Mesothelial cell of epicardium (in vitro differentiated cells): Measurements from ENCODE around the gene UBE3A. TPM values are rescaled to one million over a fixed set of nuclear protein-coding genes. Genes with fewer than 3 reads are reported as not detected.

Experiments
- DNase-seq, 2 experiments: peaks; one replicate each; pipeline ENCODE4 v3.0.0; 2021; ENCODE audit warnings: low spot score in 2 of 2; ENCODE audit not compliant: unreplicated experiment in 2 of 2
- H3K27ac Mint-ChIP-seq: 2 replicates; pipeline ENCODE4 v1.8.0; 2021; ENCODE audit warnings: mixed read lengths
- H3K27me3 Mint-ChIP-seq: 2 replicates; pipeline ENCODE4 v1.8.0; 2021; ENCODE audit warnings: low read depth, mixed read lengths
- H3K36me3 Mint-ChIP-seq: 2 replicates; pipeline ENCODE4 v1.8.0; 2021; ENCODE audit warnings: mixed read lengths
- H3K4me1 Mint-ChIP-seq: 2 replicates; pipeline ENCODE4 v1.8.0; 2021; ENCODE audit warnings: mixed read lengths
- H3K4me3 Mint-ChIP-seq: 2 replicates; pipeline ENCODE4 v1.8.0; 2021; ENCODE audit warnings: mild to moderate bottlenecking, moderate library complexity, mixed read lengths
- H3K9me3 Mint-ChIP-seq: 2 replicates; pipeline ENCODE4 v1.8.0; 2021; ENCODE audit warnings: mixed read lengths
- CTCF ChIP-seq: fragments of 200-600 bp; sonication (generic); IDR thresholded peaks from one replicate; pipeline ENCODE4 v1.5.0; 2021; ENCODE audit warnings: antibody characterized with exemption; ENCODE audit not compliant: unreplicated experiment
- total RNA-seq: library from RNA; stranded (reverse); gene quantifications from 3 replicates; pipeline ENCODE4 v1.2.1, GENCODE V29; 2021

The UBE3A gene
- total RNA-seq, 1 donor from 2014 or later: 138 TPM

GRCh38 chr15:25333049-25333448 is 105.8 kb downstream of the UBE3A start:
- H3K9me3 Mint-ChIP-seq: peaks cover 19% of the 10 kb centered on the region
- TF ChIP-seq CTCF: no peak
- no peak overlapping the region for H3K4me3 Mint-ChIP-seq
- H3K27me3 Mint-ChIP-seq: no peaks in the 10 kb centered on the region
- no peak overlapping the region for H3K27ac Mint-ChIP-seq
- no peak for DNase-seq
- H3K4me1 Mint-ChIP-seq: peaks cover 8% of the 10 kb centered on the region
- H3K36me3 Mint-ChIP-seq: peaks cover 52% of the 10 kb centered on the region

GRCh38 chr15:25332306-25332705 is 106.5 kb downstream of the UBE3A start:
- no peak for DNase-seq
- no peak overlapping the region for H3K27ac Mint-ChIP-seq
- no peak for TF ChIP-seq CTCF
- no peaks in the 10 kb centered on the region for H3K27me3 Mint-ChIP-seq
- peaks cover 49% of the 10 kb centered on the region for H3K36me3 Mint-ChIP-seq
- peaks cover 19% of the 10 kb centered on the region for H3K9me3 Mint-ChIP-seq
- peaks cover 8% of the 10 kb centered on the region for H3K4me1 Mint-ChIP-seq
- no peak overlapping the region for H3K4me3 Mint-ChIP-seq

- no peak overlapping the region for H3K4me3 Mint-ChIP-seq
- peaks cover 8% of the 10 kb centered on the region for H3K4me1 Mint-ChIP-seq
- no peak for TF ChIP-seq CTCF
- DNase-seq: no peak
- H3K27me3 Mint-ChIP-seq: no peaks in the 10 kb centered on the region
- H3K9me3 Mint-ChIP-seq: peaks cover 19% of the 10 kb centered on the region
- no peak overlapping the region for H3K27ac Mint-ChIP-seq
- peaks cover 45% of the 10 kb centered on the region for H3K36me3 Mint-ChIP-seq
Measured at GRCh38 chr15:25331860-25332259, 107.0 kb downstream of the UBE3A start.

- no peak for TF ChIP-seq CTCF
- DNase-seq: no peak
- peaks cover 8% of the 10 kb centered on the region for H3K4me1 Mint-ChIP-seq
- H3K36me3 Mint-ChIP-seq: peaks cover 41% of the 10 kb centered on the region
- H3K9me3 Mint-ChIP-seq: peaks cover 19% of the 10 kb centered on the region
- H3K4me3 Mint-ChIP-seq: no peak overlapping the region
- no peaks in the 10 kb centered on the region for H3K27me3 Mint-ChIP-seq
- no peak overlapping the region for H3K27ac Mint-ChIP-seq
Measured at GRCh38 chr15:25331404-25331803, 107.4 kb downstream of the UBE3A start.

DNA sequence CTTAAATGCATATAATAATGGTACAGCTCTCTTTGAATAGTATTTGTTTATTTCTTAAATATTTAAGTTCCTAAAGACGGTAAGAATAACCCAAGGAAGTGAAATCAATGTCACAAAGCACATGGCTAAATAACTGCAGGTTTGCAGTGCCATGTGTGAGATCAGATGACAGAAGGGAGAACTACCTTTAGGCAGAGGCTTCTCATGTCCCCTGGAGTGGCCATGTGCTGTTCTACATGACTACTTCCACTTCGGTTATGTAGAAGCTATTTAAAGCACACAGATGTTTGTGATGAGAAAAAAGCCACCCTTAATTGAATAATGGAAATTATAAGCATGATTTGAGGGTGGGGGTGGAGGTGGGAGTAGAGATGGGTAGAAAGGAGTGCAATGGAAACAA is 109.1 kb downstream of the UBE3A start:
- TF ChIP-seq CTCF: no peak
- no peaks in the 10 kb centered on the region for H3K27me3 Mint-ChIP-seq
- peaks cover 8% of the 10 kb centered on the region for H3K4me1 Mint-ChIP-seq
- peaks cover 24% of the 10 kb centered on the region for H3K36me3 Mint-ChIP-seq
- peaks cover 7% of the 10 kb centered on the region for H3K9me3 Mint-ChIP-seq
- no peak overlapping the region for H3K4me3 Mint-ChIP-seq
- H3K27ac Mint-ChIP-seq: no peak overlapping the region
- no peak for DNase-seq

- no peaks in the 10 kb centered on the region for H3K27me3 Mint-ChIP-seq
- no peak overlapping the region for H3K4me3 Mint-ChIP-seq
- H3K4me1 Mint-ChIP-seq: peaks cover 8% of the 10 kb centered on the region
- no peak overlapping the region for H3K27ac Mint-ChIP-seq
- no peak for TF ChIP-seq CTCF
- H3K9me3 Mint-ChIP-seq: peaks cover 4% of the 10 kb centered on the region
- DNase-seq: no peak
- peaks cover 13% of the 10 kb centered on the region for H3K36me3 Mint-ChIP-seq
Measured at GRCh38 chr15:25327686-25328085, 111.1 kb downstream of the UBE3A start.
